HG03354 (cell line): ENCODE results near the gene CIART.
"Not testable (repeated sequence)": the region's sequence is repeated elsewhere in the genome, so short reads cannot be mapped to it uniquely, and the experiment has no call there.

ENCODE experiments used
- ATAC-seq: cut with Tn5 transposase; IDR thresholded peaks from one replicate; pipeline ENCODE4 v1.9.1; 2021; ENCODE audit warnings: mild to moderate bottlenecking; ENCODE audit not compliant: unreplicated experiment, poor library complexity, severe bottlenecking

Gene CIART

GRCh38 chr1:150299716-150300115 lies 17.4 kb downstream of the CIART start:
- ATAC-seq: no peak

DNA sequence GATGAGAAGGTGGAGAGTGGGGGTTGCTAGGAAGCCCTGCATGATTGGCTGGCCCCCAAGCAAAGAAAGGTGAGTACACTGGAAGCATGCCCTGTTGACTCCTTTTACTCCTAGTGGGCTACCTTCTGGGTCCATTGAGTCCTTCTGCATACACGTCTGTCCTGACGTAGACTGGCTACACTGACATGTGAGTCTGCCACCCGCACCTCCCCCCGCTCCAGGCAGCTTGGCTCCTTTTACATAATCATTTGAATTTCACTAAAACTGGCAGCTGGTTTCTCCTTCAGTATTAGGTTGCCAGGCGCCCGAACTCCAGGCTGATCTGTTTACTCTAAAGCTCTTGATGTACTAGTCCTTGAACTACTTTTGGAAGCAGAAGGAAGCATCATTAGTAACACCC lies 20.0 kb downstream of the CIART start:
- ATAC-seq: no peak

DNA sequence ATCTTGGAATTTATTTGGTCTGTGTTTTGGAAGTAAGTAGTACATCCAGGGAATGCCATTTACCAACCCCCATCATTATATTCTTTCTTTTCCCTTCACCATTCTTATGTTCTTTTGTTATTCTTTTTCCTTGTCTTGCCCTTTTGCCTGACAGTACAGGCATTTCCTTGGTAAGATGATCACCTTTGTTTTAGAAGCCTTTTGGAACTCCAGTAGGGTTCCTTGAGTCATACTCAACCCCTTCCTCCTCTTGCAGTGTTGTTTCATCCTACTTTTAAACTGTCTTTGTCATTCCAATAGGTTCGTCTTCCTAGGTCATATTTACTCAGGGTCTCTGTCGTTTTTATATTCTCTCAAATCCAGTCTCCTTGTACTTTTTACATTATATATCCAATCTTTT lies 20.5 kb downstream of the CIART start:
- ATAC-seq: no peak

- ATAC-seq: not testable (repeated sequence)
Measured at GRCh38 chr1:150308585-150308984, 26.2 kb downstream of the CIART start.

DNA sequence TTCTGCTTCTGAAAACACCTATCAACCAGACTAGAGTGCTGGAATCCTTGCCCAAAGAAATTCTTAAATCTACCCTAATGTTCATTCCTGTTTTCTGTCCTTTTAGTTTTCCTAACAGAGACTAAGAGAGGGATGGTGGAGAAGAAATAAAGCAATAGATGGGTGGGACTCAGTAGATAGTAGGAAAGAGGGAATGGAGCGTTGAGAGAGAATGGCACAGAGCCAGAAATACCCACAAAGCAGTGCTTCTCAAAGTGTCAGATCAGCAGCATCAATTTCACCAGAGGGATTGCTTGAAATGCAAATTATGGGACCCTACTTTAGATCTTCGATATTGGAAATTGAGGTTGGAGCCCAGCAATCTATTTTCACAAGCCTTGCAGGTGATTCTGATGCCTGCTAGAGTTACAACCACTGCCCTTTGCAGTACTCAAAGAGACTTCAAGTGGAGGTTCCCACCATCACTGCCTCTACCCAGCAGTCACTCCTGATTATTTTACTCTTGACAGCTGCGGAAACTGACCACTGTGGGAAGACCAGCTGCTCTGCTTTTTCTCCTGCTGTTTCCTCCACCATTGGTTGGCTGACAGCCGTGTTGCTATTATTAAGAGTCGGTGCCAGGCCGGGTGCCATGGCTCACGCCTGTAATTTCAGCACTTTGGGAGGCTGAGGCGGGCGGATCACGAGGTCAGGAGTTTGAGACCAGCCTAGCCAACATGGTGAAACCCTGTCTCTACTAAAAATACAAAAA lies 27.6 kb downstream of the CIART start:
- ATAC-seq: no peak

GRCh38 chr1:150311762-150312161 lies 29.4 kb downstream of the CIART start:
- no peak for ATAC-seq

GRCh38 chr1:150314691-150315090 lies 32.3 kb downstream of the CIART start:
- not testable (repeated sequence) for ATAC-seq

- ATAC-seq: no peak
Measured at GRCh38 chr1:150320667-150320978, 38.3 kb downstream of the CIART start.

DNA sequence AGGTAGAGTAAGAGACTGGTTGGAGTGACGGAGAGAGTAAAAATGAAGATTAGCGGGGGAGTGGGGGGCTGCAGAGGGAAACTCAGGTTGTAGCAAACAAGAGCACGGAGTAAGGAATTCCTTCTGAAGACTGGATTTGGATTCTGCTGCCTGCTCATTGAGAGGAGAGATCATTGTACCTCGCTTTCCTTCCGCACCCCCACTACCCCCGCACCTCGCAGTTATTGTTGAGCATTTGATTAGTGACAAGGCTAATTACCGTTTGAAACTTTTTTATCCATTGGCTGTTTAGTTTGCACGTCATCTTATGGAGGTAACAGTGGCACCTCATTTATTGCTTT lies 39.4 kb downstream of the CIART start:
- no peak for ATAC-seq

GRCh38 chr1:150322310-150322709 lies 40.0 kb downstream of the CIART start:
- no peak for ATAC-seq

- ATAC-seq: no peak
Measured at GRCh38 chr1:150332651-150333290, 50.4 kb downstream of the CIART start.
